K562 (cell line): ENCODE measurements around the gene PBRM1. TPM values are rescaled to one million over a fixed set of nuclear protein-coding genes. Genes with fewer than 3 reads are reported as not detected.

Experiments used
- ATAC-seq: fragments of 200-7000 bp; cut with Tn5 transposase; 3 replicates; pipeline ENCODE4 v1.9.1; 2020; ENCODE audit warnings: moderate library complexity
- BruUV-seq: library from RNA; stranded (reverse); fragments of 400-500 nt; replicated peaks from 2 replicates; lab custom pipeline; 2021; lab: Mats Ljungman, UMichigan
- CTCF ChIA-PET: fragments of 300-600 bp; formaldehyde crosslinking; extraction: SDS; loops from one replicate; lab custom pipeline; 2021; ENCODE audit warnings: low intra/inter-chr PET ratio; lab: Yijun Ruan, JAX
- POLR2A ChIA-PET: fragments of 300-600, 350-650 bp; sonication (Branson Sonifier 250); formaldehyde crosslinking; extraction: SDS; loops from one replicate; lab custom pipeline; 2021; ENCODE audit warnings: antibody characterized with exemption, inconsistent platforms; lab: Yijun Ruan, JAX
- DNase-seq, 4 experiments: peaks; one replicate each; pipeline versions ENCODE4 v3.0.0 to v3.0.0-alpha.2; 2011 to 2018; ENCODE audit warnings: low spot score in 3 of 4, mixed read lengths in 3 of 4; ENCODE audit errors: extremely low read depth in 1 of 4
- FAIRE-seq: peaks from 2 replicates; lab custom pipeline; 2011; peaks lifted over from hg19 to GRCh38; lab: Jason Lieb, UNC
- H2AFZ ChIP-seq: 2 replicates; pipeline ENCODE4 v1.6.0; 2011; ENCODE audit warnings: low read depth, low read length, control low read depth, inconsistent platforms
- H3K27ac ChIP-seq: fragments of 200-600 bp; 3 replicates; pipeline ENCODE4 v1.8.0; 2011; ENCODE audit warnings: low read depth, mild to moderate bottlenecking, control low read depth, inconsistent platforms, low read length, moderate library complexity, mixed read lengths; ENCODE audit errors: extremely low read depth
- H3K27me3 ChIP-seq, 2 experiments: fragments of 300-600 bp in 1 of 2; 2 replicates in 1 of 2; 3 replicates in 1 of 2; pipeline versions ENCODE4 v1.6.0 to v1.8.0; 2011; ENCODE audit warnings: inconsistent platforms in 2 of 2, low read length in 2 of 2, mild to moderate bottlenecking in 1 of 2, mixed read lengths in 1 of 2, moderate library complexity in 1 of 2; ENCODE audit not compliant: control insufficient read depth in 2 of 2, insufficient read depth in 2 of 2
- H3K36me3 ChIP-seq: fragments of 300-600 bp; 3 replicates; pipeline ENCODE4 v1.8.0; 2011; ENCODE audit warnings: mild to moderate bottlenecking, low read length, inconsistent platforms; ENCODE audit not compliant: control insufficient read depth, insufficient read depth
- H3K4me1 ChIP-seq, 2 experiments: fragments of 200-600 bp in 1 of 2; replicated peaks in 1 of 2; 2 replicates in 1 of 2; 3 replicates in 1 of 2; pipeline versions ENCODE4 v1.5.1 to v1.8.0; 2011; ENCODE audit warnings: inconsistent platforms in 2 of 2, low read length in 2 of 2, mild to moderate bottlenecking in 1 of 2, mixed read lengths in 1 of 2, moderate library complexity in 1 of 2; ENCODE audit not compliant: control insufficient read depth in 2 of 2, insufficient read depth in 2 of 2
- H3K4me2 ChIP-seq: 2 replicates; pipeline ENCODE4 v1.6.1; 2011; ENCODE audit warnings: low read length, control low read depth, inconsistent platforms, mixed read lengths; ENCODE audit not compliant: insufficient read depth
- H3K4me3 ChIP-seq: fragments of 200-600 bp; sonication (generic), shearing (Covaris generic); 2 replicates; pipeline ENCODE4 v1.5.1; 2016; ENCODE audit warnings: control low read depth, inconsistent platforms
- H3K79me2 ChIP-seq: fragments of 200-600 bp; 3 replicates; pipeline ENCODE4 v1.8.0; 2011; ENCODE audit warnings: low read length, inconsistent platforms; ENCODE audit not compliant: control insufficient read depth, insufficient read depth
- H3K9ac ChIP-seq, 2 experiments: 2 replicates each; pipeline versions ENCODE4 v1.6.0 to v1.6.1; 2011; ENCODE audit warnings: low read depth in 2 of 2, low read length in 2 of 2, control low read depth in 1 of 2, inconsistent platforms in 1 of 2, mild to moderate bottlenecking in 1 of 2, mixed read lengths in 1 of 2; ENCODE audit not compliant: insufficient read depth in 1 of 2
- H3K9me1 ChIP-seq: one replicate; pipeline ENCODE4 v1.6.0; 2011; ENCODE audit warnings: inconsistent platforms, mild to moderate bottlenecking, low read length, moderate library complexity; ENCODE audit not compliant: control insufficient read depth, insufficient read depth
- H3K9me3 ChIP-seq: replicated peaks from 2 replicates; pipeline ENCODE4 v1.5.1; 2011; ENCODE audit warnings: low read depth, low read length, inconsistent platforms; ENCODE audit not compliant: control insufficient read depth, insufficient read depth
- H4K20me1 ChIP-seq: replicated peaks from 2 replicates; pipeline ENCODE4 v1.6.1; 2011; ENCODE audit warnings: low read length, inconsistent platforms, mixed read lengths; ENCODE audit not compliant: control insufficient read depth, insufficient read depth
- CHD2 ChIP-seq: IDR thresholded peaks from 2 replicates; pipeline ENCODE4 v1.6.1; 2011; ENCODE audit warnings: low read depth, low read length
- HLTF ChIP-seq: fragments of 450-650 bp; IDR thresholded peaks from 2 replicates; pipeline ENCODE4 v1.6.1; 2016
- ILK ChIP-seq: fragments of 450-650 bp; IDR thresholded peaks from 2 replicates; pipeline ENCODE4 v1.6.1; 2016; ENCODE audit warnings: missing genetic modification characterization, low read depth, mild to moderate bottlenecking, missing compliant biosample characterization, moderate library complexity, borderline replicate concordance
- IRF2 ChIP-seq: sonication (generic); formaldehyde crosslinking; IDR thresholded peaks from 2 replicates; pipeline ENCODE4 v1.8.1; 2022; ENCODE audit warnings: mild to moderate bottlenecking, missing genetic modification reagents
- NCOA2 ChIP-seq, 2 experiments: fragments of 450-650 bp; IDR thresholded peaks; 2 replicates each; pipeline ENCODE4 v1.6.1; 2018; ENCODE audit warnings: mild to moderate bottlenecking in 2 of 2, moderate library complexity in 1 of 2; ENCODE audit not compliant: partially characterized antibody in 2 of 2
- TCFL5 ChIP-seq: fragments of 250-450 bp; sonication (Bioruptor Pico); conservative IDR thresholded peaks from 2 replicates; pipeline ENCODE4 v1.6.1; 2021; ENCODE audit warnings: mild to moderate bottlenecking, moderate library complexity, matching md5 sums
- ZNF197 ChIP-seq: fragments of 200-800 bp; sonication (Bioruptor generic); IDR thresholded peaks from 2 replicates; pipeline ENCODE4 v1.6.1; 2016; ENCODE audit warnings: low read depth, missing genetic modification characterization, missing compliant biosample characterization
- WGBS: fragments of 100-300 bp; shearing (Covaris generic); methylation state at CpG from one replicate; pipeline ENCODE4 v1.1.6; 2016; ENCODE audit warnings: low coverage, mixed read lengths; ENCODE audit not compliant: insufficient coverage; ENCODE audit errors: missing lambda C conversion rate; 5-methylcytosine and 5-hydroxymethylcytosine counted together
- in situ Hi-C: fragments of 300-500 bp; cut with MboI; formaldehyde crosslinking; loops from 4 replicates; pipeline ENCODE4 v1.15.0; 2018; ENCODE audit warnings: inconsistent platforms, mixed read lengths
- intact Hi-C: fragments of 100-400 bp; cut with micrococcal nuclease; formaldehyde crosslinking; loops from 2 replicates; pipeline ENCODE4 v1.14.2; 2022
- polyA plus RNA-seq, 8 experiments: library from polyadenylated mRNA; depleted of rRNA in 4 of 8; stranded (reverse) in 5 of 8; unstranded in 3 of 8; fragments of >200 nt; fragmentation: Nextera tagmentation in 2 of 8; fragmentation: Illumina TruSeq in 1 of 8; extraction: Ambion mirVana in 2 of 8; extraction: Trizol in 1 of 8; gene quantifications; 2 replicates each; pipeline versions ENCODE4 v1.2.1 to v1.2.3, GENCODE V29; 2011 to 2014; ENCODE audit warnings: inconsistent platforms in 1 of 8, missing spikeins in 1 of 8
- total RNA-seq, 7 experiments: library from RNA; depleted of rRNA in 6 of 7; stranded (reverse); fragments of >200 nt in 6 of 7; fragmentation: Illumina TruSeq in 2 of 7; extraction: Trizol in 2 of 7; gene quantifications; 2 replicates each; pipeline versions ENCODE4 v1.2.1 to v1.2.3, GENCODE V29; 2011 to 2021; ENCODE audit warnings: low replicate concordance in 1 of 7
- TF ChIP-seq, protein P1 (sequence below): fragments of 250-450 bp; sonication (Bioruptor Pico); IDR thresholded peaks from 2 replicates; pipeline ENCODE4 v1.8.0; 2021; ENCODE audit warnings: borderline replicate concordance, mild to moderate bottlenecking, moderate library complexity; ENCODE audit not compliant: poor library complexity, severe bottlenecking
- TF ChIP-seq, protein P2 (sequence below): sonication (generic); formaldehyde crosslinking; IDR thresholded peaks from 2 replicates; pipeline ENCODE4 v1.8.0; 2022; ENCODE audit warnings: mild to moderate bottlenecking, missing genetic modification reagents, borderline replicate concordance
- TF ChIP-seq, protein P3 (sequence below): fragments of 250-450 bp; sonication (Bioruptor Pico); IDR thresholded peaks from 2 replicates; pipeline ENCODE4 v1.9.0; 2021; ENCODE audit warnings: mild to moderate bottlenecking

Gene PBRM1
- total and polyA plus RNA-seq, 9 of the 15 experiments (the other 6 are each of a cell fraction or from before 2014, with no cell fraction given): 3.9 to 31.8 (median 19.0) TPM

DNA sequence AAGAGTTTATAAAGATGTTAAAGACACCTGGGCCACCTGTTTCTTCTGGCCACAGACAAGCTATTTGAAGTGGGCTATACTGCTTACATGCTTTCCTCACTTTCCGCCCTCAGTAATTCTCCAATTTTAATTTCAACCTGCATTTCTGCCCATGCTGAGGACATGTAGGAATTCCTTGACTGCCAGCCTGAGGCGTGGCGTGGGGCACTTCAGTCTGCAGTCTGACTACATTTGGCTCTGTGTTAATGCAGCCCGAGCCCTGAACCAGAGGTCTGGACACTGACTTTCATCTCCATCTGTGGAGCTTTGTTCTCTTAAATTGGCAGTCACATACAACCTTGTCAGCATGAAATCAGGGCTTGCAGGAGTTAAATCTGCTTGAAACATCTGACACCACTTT is 140.8 kb downstream of the PBRM1 start:
- no peak overlapping the region for H2AFZ ChIP-seq
- no peak overlapping the region for H3K9ac ChIP-seq
- no peaks in the 10 kb centered on the region for H3K27me3 ChIP-seq
- H3K36me3 ChIP-seq: peaks cover 57% of the 10 kb centered on the region; the same call in 2 of the 3 replicates
- H4K20me1 ChIP-seq: no peaks in the 10 kb centered on the region; the same call in 1 of the 2 replicates
- POLR2A ChIA-PET: interaction anchor here (1.3 kb wide), 1 partner anchor 9 kb away, joined by 4 read pairs; the partner anchor contains the start of gene UQCC5
- no peak for DNase-seq
- no peak for FAIRE-seq
- H3K9me3 ChIP-seq: no peaks in the 10 kb centered on the region
- BruUV-seq: no TSS peak
- intact Hi-C loops (no loop called here), in situ Hi-C loops (no loop called here)
- no peak for ATAC-seq
- CTCF ChIA-PET: no interaction called here
- H3K4me1 ChIP-seq: no peaks in the 10 kb centered on the region
- TF ChIP-seq ILK (tag): no peak
- TF ChIP-seq HLTF: no peak
- peaks cover 16% of the 10 kb centered on the region; the same call in 2 of the 3 replicates for H3K79me2 ChIP-seq
- no peak overlapping the region for H3K27ac ChIP-seq
- H3K9me1 ChIP-seq: no peaks in the 10 kb centered on the region
- no peak overlapping the region for H3K4me2 ChIP-seq
- 98% methylated on average over 4 of the region's 4 CpGs for WGBS
- H3K4me3 ChIP-seq: no peak overlapping the region

DNA sequence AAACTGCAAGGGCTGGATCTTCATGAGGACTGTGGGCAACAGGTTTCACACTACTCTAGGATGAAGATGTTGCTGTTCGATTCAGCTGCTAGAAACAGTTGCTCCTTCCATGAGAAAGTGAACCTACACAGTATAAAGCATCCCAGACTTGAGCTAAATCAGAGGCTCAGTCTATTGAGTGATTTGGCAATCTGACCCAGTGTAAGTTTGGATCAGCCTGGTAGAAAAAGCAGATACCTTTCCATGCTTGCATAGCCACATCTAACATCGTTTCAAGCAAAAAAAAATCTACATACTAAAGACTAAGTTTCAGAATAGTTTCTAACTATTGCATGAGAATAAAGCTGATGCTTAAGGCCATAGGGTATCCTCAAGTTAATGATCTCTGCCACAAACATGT is 144.7 kb downstream of the PBRM1 start:
- BruUV-seq: no TSS peak

More for the DNA sequence above, 144.7 kb downstream of the PBRM1 start:
- no peak overlapping the region for H3K27ac ChIP-seq
- FAIRE-seq (no peak), DNase-seq (no peak), ATAC-seq (no peak)
- H3K4me3 ChIP-seq: no peak overlapping the region
- no peak overlapping the region for H3K4me2 ChIP-seq
- in situ Hi-C loops: no loop called here
- H3K79me2 ChIP-seq: peaks cover 48% of the 10 kb centered on the region
- no peaks in the 10 kb centered on the region for H3K9me3 ChIP-seq
- TF ChIP-seq, protein P1, sequence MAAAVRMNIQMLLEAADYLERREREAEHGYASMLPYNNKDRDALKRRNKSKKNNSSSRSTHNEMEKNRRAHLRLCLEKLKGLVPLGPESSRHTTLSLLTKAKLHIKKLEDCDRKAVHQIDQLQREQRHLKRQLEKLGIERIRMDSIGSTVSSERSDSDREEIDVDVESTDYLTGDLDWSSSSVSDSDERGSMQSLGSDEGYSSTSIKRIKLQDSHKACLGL (CRISPR knock-in tag): no peak
- no peak for TF ChIP-seq ZNF197 (CRISPR knock-in tag)
- TF ChIP-seq, protein P2, sequence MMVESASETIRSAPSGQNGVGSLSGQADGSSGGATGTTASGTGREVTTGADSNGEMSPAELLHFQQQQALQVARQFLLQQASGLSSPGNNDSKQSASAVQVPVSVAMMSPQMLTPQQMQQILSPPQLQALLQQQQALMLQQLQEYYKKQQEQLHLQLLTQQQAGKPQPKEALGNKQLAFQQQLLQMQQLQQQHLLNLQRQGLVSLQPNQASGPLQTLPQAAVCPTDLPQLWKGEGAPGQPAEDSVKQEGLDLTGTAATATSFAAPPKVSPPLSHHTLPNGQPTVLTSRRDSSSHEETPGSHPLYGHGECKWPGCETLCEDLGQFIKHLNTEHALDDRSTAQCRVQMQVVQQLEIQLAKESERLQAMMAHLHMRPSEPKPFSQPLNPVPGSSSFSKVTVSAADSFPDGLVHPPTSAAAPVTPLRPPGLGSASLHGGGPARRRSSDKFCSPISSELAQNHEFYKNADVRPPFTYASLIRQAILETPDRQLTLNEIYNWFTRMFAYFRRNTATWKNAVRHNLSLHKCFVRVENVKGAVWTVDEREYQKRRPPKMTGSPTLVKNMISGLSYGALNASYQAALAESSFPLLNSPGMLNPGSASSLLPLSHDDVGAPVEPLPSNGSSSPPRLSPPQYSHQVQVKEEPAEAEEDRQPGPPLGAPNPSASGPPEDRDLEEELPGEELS (CRISPR knock-in tag): no peak
- TF ChIP-seq IRF2: no peak
- no peak for TF ChIP-seq TCFL5
- no peak for TF ChIP-seq CHD2
- TF ChIP-seq, protein P3, sequence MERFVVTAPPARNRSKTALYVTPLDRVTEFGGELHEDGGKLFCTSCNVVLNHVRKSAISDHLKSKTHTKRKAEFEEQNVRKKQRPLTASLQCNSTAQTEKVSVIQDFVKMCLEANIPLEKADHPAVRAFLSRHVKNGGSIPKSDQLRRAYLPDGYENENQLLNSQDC (CRISPR knock-in tag): no peak
- no peak for TF ChIP-seq NCOA2 (IDR thresholded peaks at IDR 0.05; ENCODE audit: partially characterized antibody in 2 of 2)
- TF ChIP-seq ILK (tag): no peak
- intact Hi-C loops: no loop called here
- H4K20me1 ChIP-seq: peaks cover 19% of the 10 kb centered on the region
- no peak overlapping the region for H3K9ac ChIP-seq
- POLR2A ChIA-PET: interaction anchor here (2.9 kb wide), 1 partner anchor 11 kb away, joined by 10 read pairs; no protein-coding TSS in a partner anchor
- H3K4me1 ChIP-seq: peaks cover 13 to 15% of the 10 kb centered on the region in 2 experiments
- WGBS: 89% methylated on average over 2 of the region's 2 CpGs
- no peaks in the 10 kb centered on the region for H3K9me1 ChIP-seq
- H2AFZ ChIP-seq: no peak overlapping the region
- H3K27me3 ChIP-seq: no peaks in the 10 kb centered on the region
- CTCF ChIA-PET: no interaction called here
- H3K36me3 ChIP-seq: peaks cover 54% of the 10 kb centered on the region; the same call in 2 of the 3 replicates
